ENCODE results near the gene FHIP1A.
A peak's percentile ranks its signal among the peaks of the same experiment; 100 is the strongest.
"Not testable (repeated sequence)": the region's sequence is repeated elsewhere in the genome, so short reads cannot be mapped to it uniquely, and the experiment has no call there.

FHIP1A gene

GRCh38 chr4:151408630-151409469 is at the start of gene FHIP1A:
FHIP1A (plus strand) TSS chr4:151409176; CDS start chr4:151566260, 157,084 bp downstream.
- TF ChIP-seq POLR2A (IDR thresholded peaks at IDR 0.05; ENCODE audit: low read depth, low read length), result no peak
- FAIRE-seq, result no peak
- peak; percentile 62 for DNase-seq (ENCODE audit: insufficient read length, low spot score)

- TF ChIP-seq POLR2A (IDR thresholded peaks at IDR 0.05; ENCODE audit: low read depth, low read length), result no peak
- no peak for FAIRE-seq
- DNase-seq (ENCODE audit: insufficient read length, low spot score), result no peak
Measured at GRCh38 chr4:151359576-151359975, 49.4 kb upstream of the FHIP1A start.

- TF ChIP-seq POLR2A (IDR thresholded peaks at IDR 0.05; ENCODE audit: low read depth, low read length), result no peak
- DNase-seq (ENCODE audit: insufficient read length, low spot score) (no peak), FAIRE-seq (no peak)
Measured at GRCh38 chr4:151361126-151361525, 47.9 kb upstream of the FHIP1A start.

DNA sequence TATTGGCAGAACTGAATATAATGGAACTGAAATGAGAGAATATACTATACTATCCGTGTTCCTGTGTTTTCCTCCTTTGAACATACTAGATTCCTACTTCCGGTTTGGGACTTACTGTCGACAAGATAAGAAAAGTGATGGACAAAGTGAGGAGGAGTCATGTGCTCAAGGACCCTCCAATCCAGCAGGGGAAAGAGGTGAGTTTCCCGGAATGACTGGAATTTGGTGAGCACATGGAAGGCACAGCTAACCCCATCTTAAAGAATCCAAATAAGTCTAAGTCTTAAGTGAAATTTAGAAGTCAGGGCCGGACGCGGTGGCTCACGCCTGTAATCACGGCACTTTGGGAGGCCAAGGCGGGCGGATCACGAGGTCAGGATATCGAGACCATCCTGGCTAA is 47.0 kb upstream of the FHIP1A start:
- DNase-seq (ENCODE audit: insufficient read length, low spot score), result no peak
- FAIRE-seq, result no peak
- no peak for TF ChIP-seq POLR2A (IDR thresholded peaks at IDR 0.05; ENCODE audit: low read depth, low read length)

DNA sequence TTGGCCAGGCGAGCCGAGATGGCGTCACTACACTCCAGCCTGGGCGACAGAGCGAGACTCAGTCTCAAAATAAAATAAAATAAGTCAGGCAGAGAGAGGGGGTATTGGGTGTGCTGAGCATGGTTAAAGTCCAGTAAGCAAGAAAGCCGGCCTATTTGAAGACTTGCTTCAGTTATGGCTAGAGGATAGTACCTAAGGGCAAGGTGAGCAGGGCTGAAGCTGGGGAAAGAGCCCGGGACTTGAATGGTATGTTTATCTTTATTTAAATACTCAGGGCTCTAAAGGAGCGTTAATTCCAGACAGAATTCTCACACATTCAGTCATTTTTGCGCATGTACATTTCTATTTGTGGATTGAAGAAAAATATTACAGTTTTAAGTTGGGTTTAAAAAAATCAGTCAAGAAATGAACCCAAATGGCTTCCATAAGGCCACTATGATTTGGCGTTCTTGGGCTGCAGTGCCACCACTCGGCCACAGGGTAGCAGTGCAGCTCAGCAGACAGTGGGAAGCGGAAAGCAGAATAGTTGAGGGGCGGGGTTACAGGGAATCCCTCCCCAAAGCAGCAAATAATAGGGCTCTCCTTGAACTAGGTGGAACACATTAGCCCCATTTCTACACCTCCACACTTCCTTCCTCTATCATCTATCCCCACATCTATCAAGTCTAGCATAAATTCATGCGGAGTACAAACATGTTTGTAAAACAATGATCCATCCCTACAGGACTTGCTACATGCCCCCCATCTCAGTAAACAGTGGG is 46.4 kb upstream of the FHIP1A start:
- no peak for TF ChIP-seq POLR2A (IDR thresholded peaks at IDR 0.05; ENCODE audit: low read depth, low read length)
- FAIRE-seq, result peak; percentile 94
- peak; percentile 49 for DNase-seq (ENCODE audit: insufficient read length, low spot score)

GRCh38 chr4:151376540-151376939 is 32.4 kb upstream of the FHIP1A start:
- no peak for DNase-seq (ENCODE audit: insufficient read length, low spot score)
- no peak for TF ChIP-seq POLR2A (IDR thresholded peaks at IDR 0.05; ENCODE audit: low read depth, low read length)

GRCh38 chr4:151389311-151389710 is 19.7 kb upstream of the FHIP1A start:
- FAIRE-seq (no peak), DNase-seq (ENCODE audit: insufficient read length, low spot score) (no peak)
- TF ChIP-seq POLR2A (IDR thresholded peaks at IDR 0.05; ENCODE audit: low read depth, low read length), result no peak

More at GRCh38 chr4:151376540-151376939, 32.4 kb upstream of the FHIP1A start:
- FAIRE-seq, result no peak

DNA sequence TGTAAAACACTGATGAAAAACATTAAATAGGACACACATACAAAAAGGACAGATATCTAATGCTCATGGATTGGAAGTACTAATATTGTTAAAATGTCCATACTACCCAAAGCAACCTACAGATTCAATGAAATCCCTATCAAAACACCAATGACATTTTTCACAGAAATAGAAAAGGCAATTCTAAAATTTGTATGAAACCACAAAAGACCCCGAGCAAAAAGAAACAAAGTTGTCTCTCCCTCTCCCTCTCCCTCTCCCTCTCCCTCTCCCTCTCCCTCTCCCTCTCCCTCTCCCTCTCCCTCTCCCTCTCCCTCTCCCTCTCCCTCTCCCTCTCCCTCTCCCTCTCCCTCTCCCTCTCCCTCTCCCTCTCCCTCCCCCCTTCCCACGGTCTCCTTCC is 19.2 kb upstream of the FHIP1A start:
- DNase-seq (ENCODE audit: insufficient read length, low spot score); FAIRE-seq: not testable (repeated sequence)

DNA sequence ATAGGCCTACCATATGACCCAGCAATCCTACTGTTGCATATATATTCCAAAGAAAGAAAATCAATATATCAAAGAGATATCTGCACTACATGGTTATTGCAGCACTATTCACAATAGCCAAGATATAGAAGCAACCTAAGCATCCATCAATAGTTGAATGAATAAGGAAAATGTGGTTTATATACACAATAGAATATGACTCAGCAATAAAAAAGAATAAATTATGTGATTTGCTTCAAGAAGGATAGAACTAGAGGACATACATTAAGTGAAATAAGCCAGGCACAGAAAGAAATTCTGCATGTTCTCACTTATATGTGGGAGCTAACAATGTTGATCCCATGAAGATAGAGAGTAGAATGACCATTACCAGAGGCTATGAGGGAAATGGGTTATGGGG is 13.1 kb upstream of the FHIP1A start:
- FAIRE-seq (no peak), DNase-seq (ENCODE audit: insufficient read length, low spot score) (no peak)
- TF ChIP-seq POLR2A (IDR thresholded peaks at IDR 0.05; ENCODE audit: low read depth, low read length), result no peak

GRCh38 chr4:151400343-151400742 is 8.6 kb upstream of the FHIP1A start:
- no peak for FAIRE-seq
- no peak for DNase-seq (ENCODE audit: insufficient read length, low spot score)
- TF ChIP-seq POLR2A (IDR thresholded peaks at IDR 0.05; ENCODE audit: low read depth, low read length), result no peak

- no peak for TF ChIP-seq POLR2A (IDR thresholded peaks at IDR 0.05; ENCODE audit: low read depth, low read length)
- DNase-seq (ENCODE audit: insufficient read length, low spot score) (no peak), FAIRE-seq (no peak)
Measured at GRCh38 chr4:151401739-151402138, 7.2 kb upstream of the FHIP1A start.

GRCh38 chr4:151402145-151402865 is 6.7 kb upstream of the FHIP1A start:
- FAIRE-seq (no peak), DNase-seq (ENCODE audit: insufficient read length, low spot score) (no peak)
- TF ChIP-seq POLR2A (IDR thresholded peaks at IDR 0.05; ENCODE audit: low read depth, low read length), result no peak

- DNase-seq (ENCODE audit: insufficient read length, low spot score), result no peak
Measured at GRCh38 chr4:151403656-151404055, 5.3 kb upstream of the FHIP1A start.

DNA sequence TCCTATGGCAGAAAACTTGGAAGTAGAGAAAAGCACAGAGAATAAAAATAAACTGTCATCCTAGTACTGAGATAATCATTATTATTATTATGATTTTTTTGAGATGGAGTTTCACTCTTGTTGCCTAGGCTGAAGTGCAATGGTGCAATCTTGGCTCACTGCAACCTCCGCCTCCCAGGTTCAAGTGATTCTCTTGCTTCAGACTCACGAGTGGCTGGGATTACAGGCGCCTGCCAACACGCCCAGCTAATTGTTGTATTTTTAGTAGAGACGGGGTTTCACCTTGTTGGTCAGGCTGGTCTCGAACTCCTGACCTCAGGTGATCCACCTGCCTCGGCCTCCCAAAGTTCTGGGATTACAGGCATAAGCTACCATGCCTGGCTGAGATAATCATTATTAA is 4.2 kb upstream of the FHIP1A start:
- FAIRE-seq, result not testable (repeated sequence)

More at GRCh38 chr4:151403656-151404055, 5.3 kb upstream of the FHIP1A start:
- no peak for TF ChIP-seq POLR2A (IDR thresholded peaks at IDR 0.05; ENCODE audit: low read depth, low read length)
- no peak for FAIRE-seq

More for the DNA sequence above, 4.2 kb upstream of the FHIP1A start:
- DNase-seq (ENCODE audit: insufficient read length, low spot score), result not testable (repeated sequence)
